HFF-Myc (cell line): ENCODE results near the gene ZNF277.

Experiments used
- DNase-seq: peaks from one replicate; pipeline ENCODE4 v3.0.0-alpha.2; 2011; ENCODE audit warnings: low read depth; ENCODE audit errors: extremely low read depth
- H3K4me3 ChIP-seq: replicated peaks from 2 replicates; pipeline ENCODE4 v1.5.1; 2011; ENCODE audit warnings: low read depth, mild to moderate bottlenecking, control low read depth, low read length
- CTCF ChIP-seq: IDR thresholded peaks from 2 replicates; pipeline ENCODE4 v1.5.1; 2012; ENCODE audit warnings: mild to moderate bottlenecking, low read depth, low read length, control low read depth; ENCODE audit errors: missing control alignments

ZNF277 gene

GRCh38 chr7:112192236-112193154 is 14.0 kb upstream of the ZNF277 start:
- no peak for DNase-seq
- no peak overlapping the region for H3K4me3 ChIP-seq
- no peak for TF ChIP-seq CTCF

- no peak for TF ChIP-seq CTCF
- no peak for DNase-seq
- no peak overlapping the region for H3K4me3 ChIP-seq
Observed at GRCh38 chr7:112193915-112194502, 12.5 kb upstream of the ZNF277 start.

DNA sequence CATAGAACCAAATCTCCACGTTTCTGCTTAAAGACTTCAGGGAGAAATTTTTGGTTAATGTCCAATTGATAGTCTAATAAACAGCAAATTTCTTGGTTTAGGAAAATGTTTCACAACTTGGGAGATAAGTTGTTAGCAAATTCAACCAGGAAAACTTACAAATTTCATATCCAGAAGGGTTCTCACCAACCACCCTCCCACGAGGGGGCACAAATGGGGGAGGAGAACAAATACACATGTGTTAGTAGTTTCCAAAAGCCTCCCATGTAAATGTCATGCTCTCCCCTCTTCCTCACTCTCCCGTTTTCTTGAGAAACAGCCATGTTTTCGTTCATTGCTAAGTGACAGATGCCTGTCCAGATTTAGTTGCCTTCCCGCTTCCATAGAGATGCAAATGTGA is 10.8 kb upstream of the ZNF277 start:
- no peak for DNase-seq
- no peak for TF ChIP-seq CTCF
- H3K4me3 ChIP-seq: no peak overlapping the region

- no peak for DNase-seq
Observed at GRCh38 chr7:112197322-112197721, 9.2 kb upstream of the ZNF277 start.

GRCh38 chr7:112199035-112199655 is 7.3 kb upstream of the ZNF277 start:
- no peak for DNase-seq
- H3K4me3 ChIP-seq: no peak overlapping the region
- TF ChIP-seq CTCF: no peak

More at GRCh38 chr7:112197322-112197721, 9.2 kb upstream of the ZNF277 start:
- no peak overlapping the region for H3K4me3 ChIP-seq
- no peak for TF ChIP-seq CTCF

DNA sequence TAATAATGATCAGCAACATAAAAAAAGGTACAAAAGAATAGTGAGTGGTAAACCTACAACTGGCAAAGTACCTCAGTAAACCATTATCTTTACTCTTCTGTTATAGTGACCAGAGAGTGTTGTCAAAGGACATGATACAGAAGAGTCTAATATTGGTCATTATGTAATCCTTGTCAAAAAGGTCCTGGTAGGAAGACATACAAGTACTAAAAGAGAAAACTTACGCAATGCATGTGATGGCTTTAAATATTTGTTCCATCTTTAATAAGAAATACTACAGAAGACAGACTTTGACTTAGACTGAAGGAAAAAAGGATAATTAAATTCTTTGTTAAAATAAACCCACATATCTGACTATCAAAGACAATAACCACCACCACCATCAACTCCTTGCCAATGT is 6.8 kb upstream of the ZNF277 start:
- DNase-seq: no peak
- H3K4me3 ChIP-seq: no peak overlapping the region
- no peak for TF ChIP-seq CTCF
